Measurements from ENCODE around the gene ADAM10. TPM values are rescaled to one million over a fixed set of nuclear protein-coding genes. Genes with fewer than 3 reads are reported as not detected.
A peak's percentile ranks its signal among the peaks of the same experiment; 100 is the strongest.

The ADAM10 gene
- total and polyA plus RNA-seq, 2 of the 4 experiments (the other 2 are of a cell fraction), result 110 to 185 TPM

DNA sequence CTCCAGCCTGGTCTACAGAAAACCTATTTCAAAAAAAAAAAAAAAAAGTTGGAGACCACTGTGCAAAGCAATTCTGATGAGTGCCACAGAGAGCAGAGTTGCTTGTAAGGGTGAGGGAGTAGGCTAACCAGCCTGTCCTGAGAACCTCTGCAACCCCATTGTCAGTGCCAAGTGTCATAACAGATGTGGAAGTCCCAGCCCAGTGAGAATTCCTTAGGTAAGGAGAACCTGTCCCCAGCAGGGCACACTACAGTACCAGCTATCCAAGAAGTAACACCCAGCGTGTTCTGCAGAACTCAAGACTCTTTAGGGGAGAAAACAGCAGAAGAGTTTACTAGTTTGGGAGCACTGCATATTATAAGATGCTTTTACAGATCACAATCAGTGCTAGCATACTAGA, 161.4 kb downstream of the ADAM10 start:
- POLR2A ChIA-PET (ENCODE audit: unreplicated experiment), result no interaction called here
- H3K9me1 ChIP-seq (ENCODE audit: insufficient read depth, low read length), result peaks cover 2% of the 10 kb centered on the region; the same call in 1 of the 2 replicates
- H2BK120ac ChIP-seq (ENCODE audit: low read depth, low read length), result no peak overlapping the region
- H2BK5ac ChIP-seq (ENCODE audit: low read depth, low read length, poor library complexity, severe bottlenecking), result no peak overlapping the region
- H4K20me1 ChIP-seq (ENCODE audit: insufficient read depth, low read length), result no peaks in the 10 kb centered on the region
- DNase-seq (no peak), ATAC-seq (ENCODE audit: low read depth) (no peak)
- 0 out of 3 replicates have a peak overlapping the region, but pooled peaks have one; percentile 1 for H2BK15ac ChIP-seq (ENCODE audit: low read depth, low read length)
- WGBS, 2 experiments (ENCODE audit: extremely low coverage in 2 of 2, insufficient read length in 1 of 2), result no CpG with 5 or more reads among the region's 1 CpG
- no peak overlapping the region for H3K23ac ChIP-seq (ENCODE audit: low read depth, low read length)
- H3K27ac ChIP-seq (ENCODE audit: insufficient read depth, low read length), result no peak overlapping the region
- no peak overlapping the region for H2AFZ ChIP-seq (replicated peaks; ENCODE audit: low read length, poor library complexity)
- H4K91ac ChIP-seq (ENCODE audit: insufficient read depth, low read depth, low read length), result no peak overlapping the region
- in situ Hi-C loops (cut with MboI; ENCODE audit: low sequenced_read_pairs) (no loop called here), dilution Hi-C loops (cut with HindIII; ENCODE audit: low sequenced_read_pairs, unreplicated experiment) (no loop called here), intact Hi-C loops (cut with micrococcal nuclease) (no loop called here)
- TF ChIP-seq, protein P1, sequence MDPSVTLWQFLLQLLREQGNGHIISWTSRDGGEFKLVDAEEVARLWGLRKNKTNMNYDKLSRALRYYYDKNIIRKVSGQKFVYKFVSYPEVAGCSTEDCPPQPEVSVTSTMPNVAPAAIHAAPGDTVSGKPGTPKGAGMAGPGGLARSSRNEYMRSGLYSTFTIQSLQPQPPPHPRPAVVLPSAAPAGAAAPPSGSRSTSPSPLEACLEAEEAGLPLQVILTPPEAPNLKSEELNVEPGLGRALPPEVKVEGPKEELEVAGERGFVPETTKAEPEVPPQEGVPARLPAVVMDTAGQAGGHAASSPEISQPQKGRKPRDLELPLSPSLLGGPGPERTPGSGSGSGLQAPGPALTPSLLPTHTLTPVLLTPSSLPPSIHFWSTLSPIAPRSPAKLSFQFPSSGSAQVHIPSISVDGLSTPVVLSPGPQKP (IDR thresholded peaks at IDR 0.05; ENCODE audit: borderline replicate concordance, low read depth, low read length), result no peak
- TF ChIP-seq BHLHE40 (IDR thresholded peaks at IDR 0.05; ENCODE audit: low read depth, low read length) (no peak), CHD1 (IDR thresholded peaks at IDR 0.05; ENCODE audit: low read depth, low read length) (no peak), RCOR1 (IDR thresholded peaks at IDR 0.05; ENCODE audit: insufficient replicate concordance, low read length) (no peak), MAFK (IDR thresholded peaks at IDR 0.05; ENCODE audit: low read depth, low read length) (no peak), MXI1 (IDR thresholded peaks at IDR 0.05; ENCODE audit: borderline replicate concordance, low read depth, low read length) (no peak), MAZ (IDR thresholded peaks at IDR 0.05; ENCODE audit: borderline replicate concordance, low read depth, low read length) (no peak), SMC3 (IDR thresholded peaks at IDR 0.05; ENCODE audit: low read depth, low read length) (no peak), CEBPB (IDR thresholded peaks at IDR 0.05; ENCODE audit: low read depth, low read length) (no peak), RFX5 (IDR thresholded peaks at IDR 0.05; ENCODE audit: low read depth, low read length) (no peak), NFE2L2 (IDR thresholded peaks at IDR 0.05; ENCODE audit: low read depth, low read length) (no peak), USF2 (IDR thresholded peaks at IDR 0.05; ENCODE audit: low read depth, low read length) (no peak), RAD21 (IDR thresholded peaks at IDR 0.05; ENCODE audit: low read length) (no peak), POLR2A (IDR thresholded peaks at IDR 0.05; ENCODE audit: low read depth, low read length) (no peak), FOS (IDR thresholded peaks at IDR 0.05; ENCODE audit: low read depth, low read length) (no peak)
- TF ChIP-seq, protein P2, sequence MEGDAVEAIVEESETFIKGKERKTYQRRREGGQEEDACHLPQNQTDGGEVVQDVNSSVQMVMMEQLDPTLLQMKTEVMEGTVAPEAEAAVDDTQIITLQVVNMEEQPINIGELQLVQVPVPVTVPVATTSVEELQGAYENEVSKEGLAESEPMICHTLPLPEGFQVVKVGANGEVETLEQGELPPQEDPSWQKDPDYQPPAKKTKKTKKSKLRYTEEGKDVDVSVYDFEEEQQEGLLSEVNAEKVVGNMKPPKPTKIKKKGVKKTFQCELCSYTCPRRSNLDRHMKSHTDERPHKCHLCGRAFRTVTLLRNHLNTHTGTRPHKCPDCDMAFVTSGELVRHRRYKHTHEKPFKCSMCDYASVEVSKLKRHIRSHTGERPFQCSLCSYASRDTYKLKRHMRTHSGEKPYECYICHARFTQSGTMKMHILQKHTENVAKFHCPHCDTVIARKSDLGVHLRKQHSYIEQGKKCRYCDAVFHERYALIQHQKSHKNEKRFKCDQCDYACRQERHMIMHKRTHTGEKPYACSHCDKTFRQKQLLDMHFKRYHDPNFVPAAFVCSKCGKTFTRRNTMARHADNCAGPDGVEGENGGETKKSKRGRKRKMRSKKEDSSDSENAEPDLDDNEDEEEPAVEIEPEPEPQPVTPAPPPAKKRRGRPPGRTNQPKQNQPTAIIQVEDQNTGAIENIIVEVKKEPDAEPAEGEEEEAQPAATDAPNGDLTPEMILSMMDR (conservative IDR thresholded peaks at IDR 0.05; ENCODE audit: low read depth, low read length), result no peak
- no peak overlapping the region for H3K9ac ChIP-seq (ENCODE audit: low read depth, low read length)
- H3K4ac ChIP-seq (ENCODE audit: low read depth, low read length), result no peak overlapping the region
- no peak overlapping the region for H4K5ac ChIP-seq (ENCODE audit: low read depth, low read length)
- CTCF ChIA-PET, result no interaction called here
- no peak overlapping the region for H4K8ac ChIP-seq (ENCODE audit: low read depth in 2 of 2, low read length in 2 of 2)
- H2AK9ac ChIP-seq (replicated peaks; ENCODE audit: low read depth, low read length, poor library complexity), result no peak overlapping the region
- no peak overlapping the region for H3K18ac ChIP-seq (ENCODE audit: low read depth, low read length)
- no peak overlapping the region for H3K4me3 ChIP-seq (ENCODE audit: insufficient read depth, low read depth, low read length)
- no peak overlapping the region for H2BK20ac ChIP-seq (ENCODE audit: low read depth, low read length)
- no peak overlapping the region for H3K4me2 ChIP-seq (ENCODE audit: low read depth, low read length)
- H3K79me1 ChIP-seq (ENCODE audit: low read depth in 1 of 2, low read length in 2 of 2), result no peaks in the 10 kb centered on the region; a peak in 1 of 4 replicates
- H3K9me3 ChIP-seq (ENCODE audit: control insufficient read depth, insufficient read depth, low read length), result peaks cover 2% of the 10 kb centered on the region; the same call in 1 of the 2 replicates
- no peaks in the 10 kb centered on the region for H3K27me3 ChIP-seq (ENCODE audit: control insufficient read depth, insufficient read depth, low read length)
- BruUV-seq (replicated peaks), result TSS peak; percentile 7
- H3K36me3 ChIP-seq (ENCODE audit: control insufficient read depth, insufficient read depth, low read length), result no peaks in the 10 kb centered on the region
- H2AK5ac ChIP-seq (ENCODE audit: low read depth, low read length), result no peak overlapping the region; the same call in 1 of the 2 replicates
- peaks cover 5% of the 10 kb centered on the region; the same call in 1 of the 2 replicates for H3K4me1 ChIP-seq (ENCODE audit: control insufficient read depth, insufficient read depth, low read length)
- no peak overlapping the region for H3K56ac ChIP-seq (ENCODE audit: extremely low read depth, insufficient read depth, low read length)
- no peak overlapping the region for H3K14ac ChIP-seq (replicated peaks; ENCODE audit: low read depth, low read length)
